Memory B cell (primary cell): ENCODE data around the gene DCHS1.

Experiments used
- ATAC-seq: fragments of 150-1000 bp; cut with Tn5 transposase; 2 replicates; pipeline ENCODE4 v1.10.0; 2021; ENCODE audit warnings: low read depth, mild to moderate bottlenecking, moderate library complexity
- DNase-seq, 2 donors: peaks; one replicate each; pipeline ENCODE4 v3.0.0; 2022; ENCODE audit warnings: low spot score in 2 of 2
- H3K27ac Mint-ChIP-seq: one replicate; pipeline ENCODE4 v1.8.0; 2022; ENCODE audit warnings: mild to moderate bottlenecking, moderate library complexity, mixed read lengths
- H3K27me3 Mint-ChIP-seq: one replicate; pipeline ENCODE4 v1.8.0; 2022; ENCODE audit warnings: mixed read lengths
- H3K36me3 Mint-ChIP-seq: one replicate; pipeline ENCODE4 v1.8.0; 2022; ENCODE audit warnings: mild to moderate bottlenecking, mixed read lengths
- H3K4me1 Mint-ChIP-seq: one replicate; pipeline ENCODE4 v1.8.0; 2022; ENCODE audit warnings: mixed read lengths
- H3K4me3 Mint-ChIP-seq: one replicate; pipeline ENCODE4 v1.8.0; 2022; ENCODE audit warnings: mild to moderate bottlenecking, moderate library complexity, mixed read lengths
- H3K9me3 Mint-ChIP-seq: one replicate; pipeline ENCODE4 v1.8.0; 2022; ENCODE audit warnings: mixed read lengths

The DCHS1 gene

DNA sequence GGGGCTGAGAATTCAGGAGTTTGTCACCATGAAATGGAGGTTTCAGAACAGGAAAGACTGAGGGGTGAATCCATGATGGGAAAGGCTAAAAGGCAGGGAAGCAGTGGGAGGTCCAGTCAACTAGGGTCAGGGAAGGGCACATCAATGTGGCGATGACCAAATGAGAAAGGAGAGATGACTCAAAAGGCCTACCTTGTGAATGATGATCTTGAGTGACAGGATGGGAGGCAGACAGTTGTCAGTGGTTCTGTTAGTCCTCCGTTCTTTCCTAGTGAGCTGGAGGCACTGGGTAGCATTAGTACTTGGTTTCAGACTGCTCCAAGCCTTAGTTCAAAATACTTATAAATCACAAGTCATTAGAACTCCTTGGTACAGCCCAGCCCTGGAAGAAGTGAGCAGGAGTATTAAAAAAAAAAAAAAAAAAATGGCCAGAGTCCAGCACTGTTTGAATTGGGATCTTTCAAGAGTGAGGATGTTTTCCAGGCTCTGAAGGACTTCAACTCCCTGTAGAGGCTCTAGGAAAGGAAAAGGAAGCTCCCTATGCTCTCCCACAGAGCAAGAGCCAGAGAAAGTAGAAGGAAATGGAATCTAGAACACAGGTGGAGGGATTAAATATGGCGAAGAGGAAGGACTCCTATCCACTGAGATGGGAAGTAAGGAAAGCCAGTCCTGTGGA lies 8.3 kb upstream of the DCHS1 start:
- DNase-seq = no peak
- H3K4me1 Mint-ChIP-seq = peaks cover 3% of the 10 kb centered on the region
- no peaks in the 10 kb centered on the region for H3K36me3 Mint-ChIP-seq
- no peak overlapping the region for H3K4me3 Mint-ChIP-seq
- H3K27ac Mint-ChIP-seq = no peak overlapping the region
- ATAC-seq = no peak
- H3K27me3 Mint-ChIP-seq = peaks cover 1% of the 10 kb centered on the region
- H3K9me3 Mint-ChIP-seq = no peaks in the 10 kb centered on the region

DNA sequence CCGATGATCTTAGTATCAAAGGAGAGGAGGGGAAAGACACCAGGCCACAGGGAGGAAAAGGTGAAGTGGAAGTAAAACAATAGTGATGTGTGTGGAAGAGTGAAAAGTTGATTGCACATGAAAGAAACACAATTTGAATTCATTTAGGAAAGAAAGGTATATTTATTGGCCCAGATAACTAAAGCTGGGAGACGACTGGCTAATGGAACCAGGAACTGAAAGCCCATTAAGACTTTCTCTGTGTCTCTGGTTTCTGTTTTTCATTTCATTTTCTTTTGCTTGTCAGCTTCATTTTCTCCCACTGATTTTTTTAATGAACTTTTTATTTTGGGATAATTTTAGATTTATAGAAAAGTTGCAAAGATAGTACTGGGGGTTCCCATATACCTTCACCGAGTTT lies 5.1 kb upstream of the DCHS1 start:
- H3K4me3 Mint-ChIP-seq = no peak overlapping the region
- no peak for ATAC-seq
- peaks cover 13% of the 10 kb centered on the region for H3K27me3 Mint-ChIP-seq
- H3K9me3 Mint-ChIP-seq = no peaks in the 10 kb centered on the region
- peaks cover 8% of the 10 kb centered on the region for H3K4me1 Mint-ChIP-seq
- H3K36me3 Mint-ChIP-seq = peaks cover 6% of the 10 kb centered on the region
- H3K27ac Mint-ChIP-seq = no peak overlapping the region
- DNase-seq = no peak

DNA sequence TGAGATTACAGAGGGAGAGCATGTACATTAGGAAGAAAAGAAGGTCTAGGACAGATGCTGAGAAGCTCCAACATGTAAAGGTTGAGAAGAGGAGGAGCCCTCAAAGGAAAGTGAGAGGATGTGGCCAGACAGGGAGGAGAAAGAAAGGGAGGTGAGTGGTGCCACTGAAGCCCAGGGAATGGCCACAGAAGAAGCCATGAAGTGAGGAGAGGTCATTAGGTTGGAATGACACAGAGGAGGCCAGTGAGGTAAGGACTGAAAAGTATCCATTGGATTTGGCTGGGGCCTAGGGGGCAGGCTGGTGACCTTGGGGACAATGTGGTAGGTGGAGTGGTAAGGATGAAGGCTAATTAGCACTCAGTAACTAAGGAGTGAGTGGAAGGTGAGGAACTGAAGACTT lies 3.0 kb upstream of the DCHS1 start:
- Mint-ChIP-seq H3K4me3 (no peak overlapping the region), H3K9me3 (no peaks in the 10 kb centered on the region), H3K27me3 (peaks cover 13% of the 10 kb centered on the region), H3K36me3 (peaks cover 6% of the 10 kb centered on the region), H3K27ac (no peak overlapping the region), H3K4me1 (peaks cover 8% of the 10 kb centered on the region)
- ATAC-seq (no peak), DNase-seq (no peak)

DNA sequence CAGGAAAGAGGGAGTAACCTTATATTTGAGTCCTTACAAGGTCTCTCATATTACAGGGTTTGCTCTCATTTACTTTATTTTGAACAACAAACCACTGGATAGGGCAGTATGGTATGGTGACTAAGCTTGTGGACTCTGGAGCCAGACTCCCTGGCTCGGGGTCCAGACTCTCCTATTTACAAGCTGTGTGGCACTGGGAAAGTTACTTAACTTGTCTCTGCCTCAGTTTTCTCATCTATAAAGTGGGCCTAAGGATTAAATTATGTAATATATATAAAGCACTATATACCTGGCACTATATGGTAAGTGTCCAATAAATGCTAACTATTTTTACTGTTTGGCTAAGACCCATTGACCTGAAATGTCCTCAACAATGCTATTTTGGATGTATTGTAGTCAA lies 1.7 kb upstream of the DCHS1 start:
- no peaks in the 10 kb centered on the region for H3K9me3 Mint-ChIP-seq
- no peak overlapping the region for H3K4me3 Mint-ChIP-seq
- no peak for ATAC-seq
- H3K4me1 Mint-ChIP-seq = peaks cover 8% of the 10 kb centered on the region
- peaks cover 11% of the 10 kb centered on the region for H3K27me3 Mint-ChIP-seq
- no peak overlapping the region for H3K27ac Mint-ChIP-seq
- no peak for DNase-seq
- H3K36me3 Mint-ChIP-seq = peaks cover 6% of the 10 kb centered on the region

DNA sequence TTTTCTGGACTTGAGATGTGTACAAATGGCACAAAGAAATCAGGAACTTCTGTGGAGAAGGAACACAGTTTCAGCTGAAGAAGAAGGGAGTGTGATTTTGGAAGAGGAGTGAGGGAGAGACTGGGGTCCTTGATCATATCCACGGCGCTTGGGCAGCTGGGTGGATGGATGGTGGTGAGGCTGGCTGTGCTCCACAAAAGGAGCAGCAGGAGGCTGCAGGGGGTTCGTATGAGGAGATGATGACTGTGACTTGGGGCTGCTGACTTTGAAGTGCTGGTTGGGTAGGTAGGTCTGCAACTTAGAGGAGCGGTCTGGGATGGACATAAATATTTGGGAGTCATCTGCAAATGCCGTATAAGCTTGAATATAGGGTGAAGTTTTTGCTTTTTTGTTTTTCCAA lies 1.3 kb upstream of the DCHS1 start:
- Mint-ChIP-seq H3K9me3 (no peaks in the 10 kb centered on the region), H3K36me3 (peaks cover 6% of the 10 kb centered on the region), H3K4me1 (peaks cover 8% of the 10 kb centered on the region), H3K27me3 (peaks cover 11% of the 10 kb centered on the region), H3K27ac (no peak overlapping the region), H3K4me3 (no peak overlapping the region)
- ATAC-seq (no peak), DNase-seq (no peak)

DNA sequence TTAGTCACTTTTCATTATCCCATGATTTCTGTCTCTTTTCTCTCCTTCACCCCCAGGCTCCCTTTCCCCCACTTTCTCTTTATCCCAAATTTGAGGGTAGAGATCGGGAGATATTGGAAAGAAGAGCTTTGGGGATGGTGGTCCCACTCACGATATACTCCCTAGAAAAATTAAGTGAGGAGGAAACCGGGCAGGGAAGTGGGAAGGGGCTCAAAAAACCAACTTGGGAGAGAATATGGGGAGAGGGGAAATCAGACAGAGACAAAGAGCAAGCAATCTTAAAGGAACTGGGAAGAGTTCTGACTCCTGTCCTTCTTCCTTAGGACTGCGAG lies 941 bp upstream of the DCHS1 start:
- Mint-ChIP-seq H3K4me1 (peaks cover 8% of the 10 kb centered on the region), H3K9me3 (no peaks in the 10 kb centered on the region), H3K27ac (peak overlapping the region; percentile 63), H3K27me3 (peaks cover 11% of the 10 kb centered on the region), H3K4me3 (peak overlapping the region; percentile 87), H3K36me3 (peaks cover 6% of the 10 kb centered on the region)
- ATAC-seq (no peak), DNase-seq (no peak)

DNA sequence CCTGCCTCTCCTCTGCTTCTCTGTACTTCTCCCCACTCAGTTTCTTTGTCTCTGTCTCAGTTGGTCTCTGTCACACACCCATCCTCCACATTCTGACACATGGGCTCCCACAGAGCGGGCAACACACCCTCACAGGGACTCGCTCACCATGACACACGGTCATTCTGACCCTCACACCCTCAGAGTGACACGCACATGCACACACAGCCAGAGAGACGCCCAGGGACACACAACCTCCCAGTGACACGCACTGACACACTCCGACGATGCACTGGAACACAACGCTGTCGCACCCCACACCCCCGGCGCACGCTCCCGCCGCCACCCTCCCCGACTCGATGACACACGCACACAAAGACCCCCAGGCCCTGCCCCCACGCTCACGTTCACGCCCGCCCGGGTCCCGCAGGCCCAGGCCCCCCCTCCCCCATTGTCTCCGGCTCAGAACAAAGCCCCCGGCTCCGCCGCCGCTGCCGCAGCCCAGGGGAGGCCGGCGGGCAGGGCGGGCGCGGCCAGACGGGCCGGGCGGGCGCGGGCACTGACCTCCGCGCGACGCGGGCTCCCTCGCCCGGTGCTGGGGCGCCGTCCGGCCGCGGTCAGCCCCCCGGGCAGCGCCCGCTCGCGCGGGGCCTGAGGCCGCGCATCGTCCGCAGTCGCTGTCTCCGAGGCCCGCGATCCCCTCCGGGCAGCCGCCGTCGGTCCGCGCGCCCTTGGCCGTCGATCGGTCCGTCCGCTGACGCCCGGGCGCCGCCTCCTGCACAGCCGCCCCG lies 404 bp downstream of the DCHS1 start:
- H3K4me3 Mint-ChIP-seq = no peak overlapping the region
- H3K4me1 Mint-ChIP-seq = peaks cover 8% of the 10 kb centered on the region
- peaks cover 6% of the 10 kb centered on the region for H3K36me3 Mint-ChIP-seq
- no peak overlapping the region for H3K27ac Mint-ChIP-seq
- peak; percentile 35 for ATAC-seq
- DNase-seq = no peak
- H3K27me3 Mint-ChIP-seq = peaks cover 11% of the 10 kb centered on the region
- H3K9me3 Mint-ChIP-seq = no peaks in the 10 kb centered on the region

DNA sequence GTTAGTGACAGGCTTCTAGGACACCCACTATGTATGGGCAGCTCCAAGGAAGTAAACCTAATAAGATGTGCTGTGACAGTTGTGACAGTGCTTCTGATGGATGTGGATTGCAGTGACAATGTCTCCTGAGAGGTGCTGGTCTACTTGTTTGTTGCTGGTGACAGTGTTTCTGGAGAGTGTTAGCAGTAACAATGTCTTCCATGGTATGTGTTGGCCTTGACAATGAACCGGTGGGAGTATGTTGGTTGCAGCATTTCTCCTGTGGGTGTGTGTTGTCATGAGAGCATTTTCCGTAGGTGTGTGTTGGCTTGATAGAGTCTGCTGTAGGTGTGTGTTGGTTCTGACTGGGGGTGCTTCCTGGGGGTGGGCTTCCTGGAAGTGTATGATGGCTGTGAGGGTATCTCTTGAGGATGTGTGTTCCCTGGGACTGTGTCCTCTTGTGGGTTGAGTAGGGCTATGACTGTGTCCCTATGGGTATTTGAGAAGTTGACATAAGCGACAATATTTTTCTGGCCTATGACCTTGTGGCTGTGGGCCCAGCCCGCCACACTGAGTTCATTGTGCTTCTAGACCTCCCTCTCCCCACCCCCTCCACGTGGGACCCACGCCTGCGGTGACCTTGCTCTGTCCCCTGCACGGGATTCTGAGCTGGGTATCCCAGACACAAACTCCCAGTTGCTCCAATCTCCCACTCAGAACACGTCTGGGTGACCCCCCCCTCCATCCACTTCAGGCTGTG lies 1.2 kb downstream of the DCHS1 start:
- DNase-seq (no peak), ATAC-seq (no peak)
- H3K9me3 Mint-ChIP-seq = no peaks in the 10 kb centered on the region
- H3K4me1 Mint-ChIP-seq = peaks cover 8% of the 10 kb centered on the region
- peaks cover 6% of the 10 kb centered on the region for H3K36me3 Mint-ChIP-seq
- H3K27me3 Mint-ChIP-seq = peaks cover 11% of the 10 kb centered on the region
- no peak overlapping the region for H3K27ac Mint-ChIP-seq
- H3K4me3 Mint-ChIP-seq = no peak overlapping the region

DNA sequence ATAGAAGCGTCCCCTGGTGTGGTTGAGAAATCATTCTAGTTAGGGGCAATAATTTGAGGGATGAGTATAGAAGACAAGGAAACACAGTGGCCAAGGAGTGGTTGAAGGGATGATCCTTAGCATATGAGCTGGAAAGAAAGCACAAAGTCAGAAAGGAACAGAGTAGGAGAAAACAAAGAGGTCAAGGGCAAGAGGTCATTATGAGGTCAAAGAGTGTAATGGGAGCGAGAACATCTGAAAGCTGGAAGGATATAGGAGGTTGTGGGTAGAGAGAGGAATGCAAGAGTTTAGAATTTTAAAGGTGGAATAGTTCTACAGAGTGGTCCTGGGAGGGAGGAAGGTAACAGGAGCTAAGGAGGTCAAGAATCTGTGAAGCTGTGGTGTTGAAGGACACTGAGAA lies 2.0 kb downstream of the DCHS1 start:
- peaks cover 8% of the 10 kb centered on the region for H3K4me1 Mint-ChIP-seq
- H3K27ac Mint-ChIP-seq = no peak overlapping the region
- no peaks in the 10 kb centered on the region for H3K9me3 Mint-ChIP-seq
- no peak overlapping the region for H3K4me3 Mint-ChIP-seq
- peaks cover 6% of the 10 kb centered on the region for H3K36me3 Mint-ChIP-seq
- ATAC-seq = no peak
- no peak for DNase-seq
- peaks cover 11% of the 10 kb centered on the region for H3K27me3 Mint-ChIP-seq

DNA sequence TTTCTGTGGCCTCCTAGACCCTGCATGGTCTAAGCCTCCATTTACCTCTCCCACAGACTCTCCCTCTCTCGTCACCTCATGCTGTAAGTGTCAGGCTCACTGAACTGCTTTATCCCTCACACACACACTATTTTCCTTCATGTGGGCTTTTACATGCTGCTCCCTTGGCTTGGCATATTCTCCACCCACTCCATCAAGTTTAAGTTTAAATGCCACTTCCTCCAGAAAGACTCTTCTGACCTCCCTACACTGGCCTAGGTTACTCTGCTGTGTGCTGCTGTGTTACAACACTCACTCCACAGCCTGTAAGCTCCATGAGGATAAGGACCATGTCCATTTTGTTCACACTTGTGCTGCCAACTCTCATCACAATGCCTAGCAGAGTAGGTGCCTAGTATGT lies 2.5 kb downstream of the DCHS1 start:
- H3K27ac Mint-ChIP-seq = no peak overlapping the region
- no peak for ATAC-seq
- H3K4me3 Mint-ChIP-seq = no peak overlapping the region

DNA sequence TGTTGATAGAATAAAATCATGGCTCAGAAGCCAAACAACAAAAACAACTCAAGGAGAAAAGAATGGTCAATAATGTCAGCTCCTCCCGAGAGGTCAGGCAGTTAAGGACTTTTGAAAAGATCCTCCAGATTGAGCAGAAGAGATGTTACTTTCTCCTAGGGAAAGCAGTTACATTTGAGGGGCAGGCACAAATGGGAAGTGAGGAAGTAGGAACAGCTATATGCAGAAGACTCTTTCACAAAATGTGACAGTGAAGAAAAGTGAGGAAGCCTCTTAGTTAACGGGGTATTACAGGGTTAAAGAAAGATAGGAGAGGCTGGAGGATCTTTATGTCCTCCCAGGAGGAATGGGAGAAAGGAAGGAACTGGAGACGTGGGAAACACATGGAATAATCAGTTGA lies 3.4 kb downstream of the DCHS1 start:
- peaks cover 11% of the 10 kb centered on the region for H3K27me3 Mint-ChIP-seq
- no peak overlapping the region for H3K4me3 Mint-ChIP-seq
- no peaks in the 10 kb centered on the region for H3K9me3 Mint-ChIP-seq
- H3K27ac Mint-ChIP-seq = no peak overlapping the region
- peaks cover 8% of the 10 kb centered on the region for H3K4me1 Mint-ChIP-seq
- DNase-seq = no peak
- ATAC-seq = no peak
- H3K36me3 Mint-ChIP-seq = peaks cover 6% of the 10 kb centered on the region

More for the DNA sequence above, 2.5 kb downstream of the DCHS1 start:
- Mint-ChIP-seq H3K36me3 (peaks cover 6% of the 10 kb centered on the region), H3K4me1 (peaks cover 8% of the 10 kb centered on the region), H3K27me3 (peaks cover 11% of the 10 kb centered on the region), H3K9me3 (no peaks in the 10 kb centered on the region)
- DNase-seq = no peak

DNA sequence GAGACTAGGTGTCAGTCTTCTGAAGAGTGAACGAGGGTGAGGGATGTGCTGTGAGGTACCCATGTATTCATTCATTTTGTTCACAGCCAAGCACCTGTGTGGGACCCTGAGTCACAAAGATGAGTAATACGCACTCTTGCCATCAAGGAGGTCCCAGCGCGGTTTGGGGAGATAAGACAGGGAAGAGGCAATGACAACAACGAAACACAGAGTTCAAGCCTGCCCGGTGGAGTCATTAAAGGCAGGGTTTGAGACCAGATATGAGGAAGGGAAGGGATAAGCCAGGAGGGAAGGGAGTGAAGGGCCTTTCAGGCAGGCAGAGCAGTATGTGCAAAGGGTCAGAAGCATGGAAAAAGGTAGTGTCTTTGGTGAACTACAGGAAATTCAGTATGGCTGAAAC lies 4.6 kb downstream of the DCHS1 start:
- no peak overlapping the region for H3K4me3 Mint-ChIP-seq
- peaks cover 2% of the 10 kb centered on the region for H3K27me3 Mint-ChIP-seq
- H3K4me1 Mint-ChIP-seq = peaks cover 2% of the 10 kb centered on the region
- peaks cover 1% of the 10 kb centered on the region for H3K36me3 Mint-ChIP-seq
- no peak for ATAC-seq
- no peak overlapping the region for H3K27ac Mint-ChIP-seq
- no peaks in the 10 kb centered on the region for H3K9me3 Mint-ChIP-seq
- no peak for DNase-seq

DNA sequence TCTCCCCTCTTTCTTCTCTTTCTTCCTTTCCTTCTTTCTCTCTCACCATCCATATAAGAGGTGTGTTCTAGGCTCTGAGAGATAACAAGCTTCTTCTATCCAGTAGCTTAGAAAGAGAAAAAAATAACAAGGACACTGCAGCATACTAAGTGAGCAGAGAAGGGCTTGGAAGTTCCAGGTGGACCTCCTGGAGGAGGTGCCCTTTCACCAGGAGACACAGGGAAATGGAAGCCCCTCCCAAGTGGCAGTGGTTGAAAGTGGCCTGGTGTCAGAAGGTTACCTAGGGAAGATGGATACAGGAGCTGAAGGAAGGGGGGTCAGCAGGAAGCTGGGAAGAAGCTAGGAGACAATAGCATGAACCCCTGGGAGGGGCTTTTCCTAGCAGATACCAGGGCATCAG lies 5.5 kb downstream of the DCHS1 start:
- no peaks in the 10 kb centered on the region for H3K27me3 Mint-ChIP-seq

DNA sequence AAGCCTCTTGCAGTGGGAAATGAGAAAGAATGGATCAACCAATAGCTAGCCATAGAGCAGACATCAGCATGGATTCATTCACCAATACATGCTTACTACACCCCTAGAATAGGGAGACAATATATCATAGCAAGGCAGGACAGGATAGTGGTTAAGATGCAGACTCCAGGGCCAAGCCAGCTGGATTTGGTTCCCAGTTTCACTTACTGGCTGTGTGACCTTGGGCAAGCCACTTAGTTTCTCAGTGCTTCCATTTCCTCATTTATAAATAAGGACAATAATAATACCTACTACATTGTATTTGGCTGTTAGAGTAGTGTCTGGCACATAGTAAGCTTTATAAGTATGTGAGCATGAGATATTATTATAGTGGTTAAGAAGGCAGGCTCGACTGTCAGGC lies 7.1 kb downstream of the DCHS1 start:
- ATAC-seq = peak; percentile 17

More for the DNA sequence above, 5.5 kb downstream of the DCHS1 start:
- ATAC-seq (no peak), DNase-seq (no peak)
- Mint-ChIP-seq H3K4me3 (no peak overlapping the region), H3K4me1 (no peaks in the 10 kb centered on the region), H3K9me3 (no peaks in the 10 kb centered on the region), H3K36me3 (no peaks in the 10 kb centered on the region), H3K27ac (no peak overlapping the region)

More for the DNA sequence above, 7.1 kb downstream of the DCHS1 start:
- no peaks in the 10 kb centered on the region for H3K9me3 Mint-ChIP-seq
- no peak overlapping the region for H3K27ac Mint-ChIP-seq
- no peaks in the 10 kb centered on the region for H3K27me3 Mint-ChIP-seq
- no peak overlapping the region for H3K4me3 Mint-ChIP-seq
- no peaks in the 10 kb centered on the region for H3K4me1 Mint-ChIP-seq
- no peak for DNase-seq
- H3K36me3 Mint-ChIP-seq = no peaks in the 10 kb centered on the region
